Astrocyte (in vitro differentiated cells and primary cell): ENCODE data around the gene SDK1. TPM values are rescaled to one million over a fixed set of nuclear protein-coding genes. Genes with fewer than 3 reads are reported as not detected.

Experiments
- DNase-seq: peaks from one replicate; pipeline ENCODE4 v3.0.0-alpha.2; 2010; ENCODE audit warnings: low read depth
- FAIRE-seq: peaks from 2 replicates; lab custom pipeline; 2011; peaks lifted over from hg19 to GRCh38; lab: Jason Lieb, UNC
- H2AFZ ChIP-seq: 2 replicates; pipeline ENCODE4 v1.6.0; 2012; ENCODE audit warnings: low read depth, low read length, inconsistent platforms
- H3K27ac ChIP-seq: 2 replicates; pipeline ENCODE4 v1.5.1; 2011; ENCODE audit warnings: low read depth, low read length, inconsistent platforms
- H3K27me3 ChIP-seq: 2 replicates; pipeline ENCODE4 v1.6.0; 2011; ENCODE audit warnings: low read length, inconsistent platforms; ENCODE audit not compliant: insufficient read depth
- H3K36me3 ChIP-seq: 2 replicates; pipeline ENCODE4 v1.5.1; 2011; ENCODE audit warnings: low read length, inconsistent platforms; ENCODE audit not compliant: insufficient read depth
- H3K4me1 ChIP-seq: 2 replicates; pipeline ENCODE4 v1.5.1; 2011; ENCODE audit warnings: low read length, inconsistent platforms; ENCODE audit not compliant: insufficient read depth
- H3K4me2 ChIP-seq: 2 replicates; pipeline ENCODE4 v1.6.0; 2012; ENCODE audit warnings: low read length, inconsistent platforms
- H3K4me3 ChIP-seq: 2 replicates; pipeline ENCODE4 v1.5.1; 2011; ENCODE audit warnings: low read depth, mild to moderate bottlenecking, low read length, inconsistent platforms; ENCODE audit not compliant: insufficient read depth
- H3K79me2 ChIP-seq: 2 replicates; pipeline ENCODE4 v1.6.0; 2012; ENCODE audit warnings: mild to moderate bottlenecking, low read length, inconsistent platforms; ENCODE audit not compliant: insufficient read depth
- H3K9ac ChIP-seq: 2 replicates; pipeline ENCODE4 v1.6.0; 2012; ENCODE audit warnings: mild to moderate bottlenecking, low read length, inconsistent platforms
- H3K9me3 ChIP-seq: 2 replicates; pipeline ENCODE4 v1.5.1; 2012; ENCODE audit warnings: low read depth, mild to moderate bottlenecking, low read length, inconsistent platforms; ENCODE audit not compliant: insufficient read depth
- H4K20me1 ChIP-seq: 2 replicates; pipeline ENCODE4 v1.6.0; 2012; ENCODE audit warnings: low read length, inconsistent platforms; ENCODE audit not compliant: insufficient read depth
- H3K27ac Mint-ChIP-seq: one replicate; pipeline ENCODE4 v1.8.0; 2021; ENCODE audit warnings: mild to moderate bottlenecking, mixed read lengths; ENCODE audit not compliant: unreplicated experiment
- H3K27me3 Mint-ChIP-seq: one replicate; pipeline ENCODE4 v1.8.0; 2021; ENCODE audit warnings: low read depth, mixed read lengths; ENCODE audit not compliant: unreplicated experiment
- H3K36me3 Mint-ChIP-seq: one replicate; pipeline ENCODE4 v1.8.0; 2021; ENCODE audit warnings: low read depth, mixed read lengths; ENCODE audit not compliant: unreplicated experiment
- H3K4me1 Mint-ChIP-seq: one replicate; pipeline ENCODE4 v1.8.0; 2021; ENCODE audit warnings: low read depth, mixed read lengths; ENCODE audit not compliant: unreplicated experiment
- H3K4me3 Mint-ChIP-seq: one replicate; pipeline ENCODE4 v1.8.0; 2021; ENCODE audit warnings: mild to moderate bottlenecking, moderate library complexity, mixed read lengths; ENCODE audit not compliant: unreplicated experiment
- H3K9me3 Mint-ChIP-seq: one replicate; pipeline ENCODE4 v1.8.0; 2021; ENCODE audit warnings: mild to moderate bottlenecking, mixed read lengths; ENCODE audit not compliant: unreplicated experiment
- CTCF ChIP-seq: IDR thresholded peaks from 2 replicates; pipeline ENCODE4 v1.5.1; 2011; ENCODE audit warnings: low read depth, mild to moderate bottlenecking, inconsistent platforms, low read length, moderate library complexity; ENCODE audit not compliant: insufficient read depth
- EZH2 ChIP-seq: IDR thresholded peaks from 2 replicates; pipeline ENCODE4 v1.6.1; 2012; ENCODE audit warnings: mild to moderate bottlenecking, low read length, inconsistent platforms; ENCODE audit not compliant: insufficient read depth
- total RNA-seq: library from RNA; stranded (reverse); gene quantifications from 2 replicates; pipeline ENCODE4 v1.2.1, GENCODE V29; 2021

The SDK1 gene
- total RNA-seq, 1 donor from 2014 or later: 4.2 TPM

DNA sequence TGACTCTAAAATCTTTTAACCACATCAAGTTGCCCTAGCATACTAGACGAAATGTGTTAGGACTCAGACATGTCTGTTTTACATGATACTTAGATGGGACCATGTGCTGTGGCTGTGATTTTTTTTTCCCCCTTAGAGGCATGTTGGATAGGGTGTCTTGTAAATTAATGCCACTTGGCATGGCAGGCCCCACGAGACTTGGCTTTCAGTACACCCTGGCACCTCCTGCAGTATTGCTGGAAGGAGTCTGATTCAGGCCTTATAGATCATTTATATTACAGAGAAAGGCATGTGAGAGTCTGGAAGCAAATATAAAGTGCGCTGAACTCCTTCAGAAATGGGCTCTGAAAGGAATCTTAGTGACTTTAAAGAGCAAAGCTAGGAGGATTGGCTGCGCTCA, 494.1 kb downstream of the SDK1 start:
- no peaks in the 10 kb centered on the region for H3K4me1 ChIP-seq
- Mint-ChIP-seq H3K36me3 (peaks cover 1% of the 10 kb centered on the region), H3K9me3 (no peaks in the 10 kb centered on the region), H3K4me3 (no peak overlapping the region), H3K4me1 (no peaks in the 10 kb centered on the region), H3K27ac (no peak overlapping the region), H3K27me3 (peaks cover 6% of the 10 kb centered on the region)
- no peaks in the 10 kb centered on the region for H3K79me2 ChIP-seq
- H3K9me3 ChIP-seq: no peaks in the 10 kb centered on the region
- H3K27me3 ChIP-seq: no peaks in the 10 kb centered on the region
- H3K36me3 ChIP-seq: no peaks in the 10 kb centered on the region
- no peak overlapping the region for H3K4me2 ChIP-seq
- no peak for FAIRE-seq
- DNase-seq: no peak
- no peak overlapping the region for H3K9ac ChIP-seq
- no peak overlapping the region for H3K27ac ChIP-seq
- no peak for TF ChIP-seq CTCF
- TF ChIP-seq EZH2: no peak
- H3K4me3 ChIP-seq: no peak overlapping the region
- no peak overlapping the region for H2AFZ ChIP-seq
- no peaks in the 10 kb centered on the region for H4K20me1 ChIP-seq

DNA sequence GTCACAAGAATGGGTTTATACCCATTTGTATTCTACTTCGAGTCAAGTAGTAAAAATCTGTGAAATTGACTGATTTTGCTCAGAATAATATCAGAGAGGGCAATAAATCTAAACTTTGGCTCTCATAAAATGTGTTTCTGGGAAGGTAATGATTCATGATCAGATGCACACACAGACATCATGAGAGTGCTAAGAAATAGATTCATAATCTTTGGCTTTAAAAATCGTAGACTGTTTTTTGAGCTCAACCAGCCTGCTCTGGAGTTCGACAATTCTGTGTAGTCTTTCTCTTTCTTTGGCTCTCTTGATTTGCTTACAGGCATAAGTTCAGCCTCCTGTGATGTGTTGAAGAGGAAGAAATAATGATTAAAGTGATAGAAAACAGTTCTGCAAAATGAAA, 494.7 kb downstream of the SDK1 start:
- Histone ChIP-seq H3K4me2 (no peak overlapping the region), H3K9me3 (no peaks in the 10 kb centered on the region), H3K27ac (no peak overlapping the region), H3K79me2 (no peaks in the 10 kb centered on the region), H3K4me3 (no peak overlapping the region), H3K27me3 (no peaks in the 10 kb centered on the region), H3K4me1 (no peaks in the 10 kb centered on the region), H4K20me1 (no peaks in the 10 kb centered on the region), H2AFZ (no peak overlapping the region), H3K36me3 (no peaks in the 10 kb centered on the region), H3K9ac (no peak overlapping the region)
- Mint-ChIP-seq H3K4me1 (no peaks in the 10 kb centered on the region), H3K36me3 (peaks cover 1% of the 10 kb centered on the region), H3K9me3 (no peaks in the 10 kb centered on the region), H3K4me3 (no peak overlapping the region), H3K27ac (no peak overlapping the region), H3K27me3 (peaks cover 6% of the 10 kb centered on the region)
- TF ChIP-seq EZH2: no peak
- DNase-seq (no peak), FAIRE-seq (no peak)

DNA sequence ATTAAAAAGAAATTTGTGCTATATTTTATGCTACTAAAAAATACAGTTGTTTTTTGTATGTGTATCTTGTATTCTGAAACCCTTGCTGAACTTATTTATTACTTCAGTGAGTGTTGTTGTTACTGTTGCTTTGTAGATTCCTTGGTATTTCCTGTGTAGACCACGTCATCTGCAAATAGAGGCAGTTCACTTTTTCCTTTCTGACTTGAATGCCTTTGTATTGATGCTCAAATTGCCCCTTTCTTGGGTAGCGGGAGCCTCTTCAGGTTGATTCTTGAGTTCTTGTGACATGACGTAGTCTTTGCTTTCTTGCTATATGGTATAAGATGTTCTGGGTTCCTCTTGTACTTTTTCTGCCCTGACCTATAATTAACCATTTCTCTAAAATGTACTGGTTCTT, 504.1 kb downstream of the SDK1 start:
- Mint-ChIP-seq H3K4me3 (no peak overlapping the region), H3K9me3 (no peaks in the 10 kb centered on the region), H3K4me1 (peaks cover 2% of the 10 kb centered on the region), H3K27ac (peak overlapping the region; percentile 56), H3K27me3 (no peaks in the 10 kb centered on the region), H3K36me3 (no peaks in the 10 kb centered on the region)
- Histone ChIP-seq H2AFZ (no peak overlapping the region), H3K27ac (no peak overlapping the region), H3K4me2 (no peak overlapping the region), H3K27me3 (no peaks in the 10 kb centered on the region), H3K79me2 (no peaks in the 10 kb centered on the region), H3K9ac (no peak overlapping the region), H4K20me1 (no peaks in the 10 kb centered on the region), H3K36me3 (no peaks in the 10 kb centered on the region), H3K9me3 (no peaks in the 10 kb centered on the region), H3K4me3 (no peak overlapping the region), H3K4me1 (no peaks in the 10 kb centered on the region)
- no peak for TF ChIP-seq CTCF
- TF ChIP-seq EZH2: no peak
- DNase-seq: peak; percentile 68
- no peak for FAIRE-seq
